ENCODE results near the gene ITIH5.
"Not testable (repeated sequence)": the region's sequence is repeated elsewhere in the genome, so short reads cannot be mapped to it uniquely, and the experiment has no call there.

ITIH5 gene

GRCh38 chr10:7701158-7701742 is 34.5 kb upstream of the ITIH5 start:
- no peak overlapping the region for H3K27ac Mint-ChIP-seq (ENCODE audit: low read depth)
- peaks cover 83% of the 10 kb centered on the region for H3K27me3 Mint-ChIP-seq
- H3K9me3 Mint-ChIP-seq = no peaks in the 10 kb centered on the region

GRCh38 chr10:7700577-7701125 is 33.9 kb upstream of the ITIH5 start:
- peaks cover 77% of the 10 kb centered on the region for H3K27me3 Mint-ChIP-seq
- H3K36me3 Mint-ChIP-seq (ENCODE audit: insufficient read depth) = no peaks in the 10 kb centered on the region
- H3K4me3 Mint-ChIP-seq = no peak overlapping the region
- DNase-seq (ENCODE audit: low spot score in 2 of 2) (no peak), ATAC-seq (replicated peaks; ENCODE audit: extremely low read depth, poor library complexity, severe bottlenecking) (no peak)
- H3K9me3 Mint-ChIP-seq = no peaks in the 10 kb centered on the region
- H3K4me1 Mint-ChIP-seq = no peaks in the 10 kb centered on the region
- H3K27ac Mint-ChIP-seq (ENCODE audit: low read depth) = no peak overlapping the region

More at GRCh38 chr10:7701158-7701742, 34.5 kb upstream of the ITIH5 start:
- no peaks in the 10 kb centered on the region for H3K4me1 Mint-ChIP-seq
- no peaks in the 10 kb centered on the region for H3K36me3 Mint-ChIP-seq (ENCODE audit: insufficient read depth)
- H3K4me3 Mint-ChIP-seq = no peak overlapping the region
- DNase-seq (ENCODE audit: low spot score in 2 of 2) (no peak), ATAC-seq (replicated peaks; ENCODE audit: extremely low read depth, poor library complexity, severe bottlenecking) (no peak)

GRCh38 chr10:7697426-7697825 is 30.7 kb upstream of the ITIH5 start:
- H3K27me3 Mint-ChIP-seq = peaks cover 54% of the 10 kb centered on the region

GRCh38 chr10:7696545-7696944 is 29.8 kb upstream of the ITIH5 start:
- H3K4me1 Mint-ChIP-seq = no peaks in the 10 kb centered on the region
- H3K4me3 Mint-ChIP-seq = no peak overlapping the region
- H3K27ac Mint-ChIP-seq (ENCODE audit: low read depth) = no peak overlapping the region
- peaks cover 46% of the 10 kb centered on the region for H3K27me3 Mint-ChIP-seq
- ATAC-seq (replicated peaks; ENCODE audit: extremely low read depth, poor library complexity, severe bottlenecking) = no peak
- DNase-seq (ENCODE audit: low spot score in 2 of 2) = no peak
- H3K36me3 Mint-ChIP-seq (ENCODE audit: insufficient read depth) = no peaks in the 10 kb centered on the region
- peaks cover 6% of the 10 kb centered on the region for H3K9me3 Mint-ChIP-seq

More at GRCh38 chr10:7697426-7697825, 30.7 kb upstream of the ITIH5 start:
- ATAC-seq (replicated peaks; ENCODE audit: extremely low read depth, poor library complexity, severe bottlenecking) = no peak
- Mint-ChIP-seq H3K4me1 (no peaks in the 10 kb centered on the region), H3K4me3 (no peak overlapping the region), H3K36me3 (ENCODE audit: insufficient read depth) (no peaks in the 10 kb centered on the region), H3K27ac (ENCODE audit: low read depth) (no peak overlapping the region), H3K9me3 (peaks cover 6% of the 10 kb centered on the region)
- no peak for DNase-seq (ENCODE audit: low spot score in 2 of 2)

- not testable (repeated sequence) for ATAC-seq (replicated peaks; ENCODE audit: extremely low read depth, poor library complexity, severe bottlenecking); H3K4me3 Mint-ChIP-seq; H3K36me3 Mint-ChIP-seq (ENCODE audit: insufficient read depth); DNase-seq (ENCODE audit: low spot score in 2 of 2); H3K9me3 Mint-ChIP-seq; H3K27ac Mint-ChIP-seq (ENCODE audit: low read depth); H3K4me1 Mint-ChIP-seq
- peaks cover 17% of the 10 kb centered on the region for H3K27me3 Mint-ChIP-seq
Measured at GRCh38 chr10:7693194-7693593, 26.4 kb upstream of the ITIH5 start.

- DNase-seq (ENCODE audit: low spot score in 2 of 2); H3K27ac Mint-ChIP-seq (ENCODE audit: low read depth); ATAC-seq (replicated peaks; ENCODE audit: extremely low read depth, poor library complexity, severe bottlenecking); H3K4me1 Mint-ChIP-seq; H3K27me3 Mint-ChIP-seq; H3K9me3 Mint-ChIP-seq; H3K36me3 Mint-ChIP-seq (ENCODE audit: insufficient read depth); H3K4me3 Mint-ChIP-seq: not testable (repeated sequence)
Measured at GRCh38 chr10:7692368-7692767, 25.6 kb upstream of the ITIH5 start.

- not testable (repeated sequence) for H3K27ac Mint-ChIP-seq (ENCODE audit: low read depth); H3K36me3 Mint-ChIP-seq (ENCODE audit: insufficient read depth); H3K9me3 Mint-ChIP-seq; DNase-seq (ENCODE audit: low spot score in 2 of 2); H3K27me3 Mint-ChIP-seq; H3K4me3 Mint-ChIP-seq; H3K4me1 Mint-ChIP-seq
- ATAC-seq (replicated peaks; ENCODE audit: extremely low read depth, poor library complexity, severe bottlenecking) = peak; percentile 19
Measured at GRCh38 chr10:7690885-7691597, 24.3 kb upstream of the ITIH5 start.

- no peak for ATAC-seq (replicated peaks; ENCODE audit: extremely low read depth, poor library complexity, severe bottlenecking)
- Mint-ChIP-seq H3K27ac (ENCODE audit: low read depth) (no peak overlapping the region), H3K4me1 (peaks cover 5% of the 10 kb centered on the region), H3K9me3 (peaks cover 6% of the 10 kb centered on the region), H3K4me3 (no peak overlapping the region), H3K36me3 (ENCODE audit: insufficient read depth) (no peaks in the 10 kb centered on the region), H3K27me3 (peaks cover 8% of the 10 kb centered on the region)
- DNase-seq (ENCODE audit: low spot score in 2 of 2) = no peak
Measured at GRCh38 chr10:7689591-7689990, 22.8 kb upstream of the ITIH5 start.

- no peaks in the 10 kb centered on the region for H3K9me3 Mint-ChIP-seq
- H3K27ac Mint-ChIP-seq (ENCODE audit: low read depth) = no peak overlapping the region
- peak; percentile 91 for ATAC-seq (replicated peaks; ENCODE audit: extremely low read depth, poor library complexity, severe bottlenecking)
- peaks cover 11% of the 10 kb centered on the region for H3K27me3 Mint-ChIP-seq
- DNase-seq (ENCODE audit: low spot score in 2 of 2) = peak; percentile 45 to 67
- H3K4me3 Mint-ChIP-seq = no peak overlapping the region
- H3K36me3 Mint-ChIP-seq (ENCODE audit: insufficient read depth) = no peaks in the 10 kb centered on the region
- peaks cover 5% of the 10 kb centered on the region for H3K4me1 Mint-ChIP-seq
Measured at GRCh38 chr10:7687228-7687907, 20.6 kb upstream of the ITIH5 start.

GRCh38 chr10:7686351-7687171 is 19.8 kb upstream of the ITIH5 start:
- Mint-ChIP-seq H3K4me3 (no peak overlapping the region), H3K4me1 (peaks cover 5% of the 10 kb centered on the region), H3K36me3 (ENCODE audit: insufficient read depth) (no peaks in the 10 kb centered on the region), H3K9me3 (no peaks in the 10 kb centered on the region), H3K27me3 (peaks cover 11% of the 10 kb centered on the region), H3K27ac (ENCODE audit: low read depth) (no peak overlapping the region)
- DNase-seq (ENCODE audit: low spot score in 2 of 2) (no peak), ATAC-seq (replicated peaks; ENCODE audit: extremely low read depth, poor library complexity, severe bottlenecking) (no peak)

- H3K4me3 Mint-ChIP-seq; H3K27ac Mint-ChIP-seq (ENCODE audit: low read depth); DNase-seq (ENCODE audit: low spot score in 2 of 2); ATAC-seq (replicated peaks; ENCODE audit: extremely low read depth, poor library complexity, severe bottlenecking); H3K4me1 Mint-ChIP-seq; H3K36me3 Mint-ChIP-seq (ENCODE audit: insufficient read depth); H3K9me3 Mint-ChIP-seq: not testable (repeated sequence)
- peaks cover 49% of the 10 kb centered on the region for H3K27me3 Mint-ChIP-seq
Measured at GRCh38 chr10:7680078-7680477, 13.3 kb upstream of the ITIH5 start.

- Mint-ChIP-seq H3K4me1 (no peaks in the 10 kb centered on the region), H3K27ac (ENCODE audit: low read depth) (no peak overlapping the region), H3K36me3 (ENCODE audit: insufficient read depth) (no peaks in the 10 kb centered on the region), H3K9me3 (no peaks in the 10 kb centered on the region), H3K27me3 (peaks cover 53% of the 10 kb centered on the region), H3K4me3 (no peak overlapping the region)
- DNase-seq (ENCODE audit: low spot score in 2 of 2) (no peak), ATAC-seq (replicated peaks; ENCODE audit: extremely low read depth, poor library complexity, severe bottlenecking) (no peak)
Measured at GRCh38 chr10:7679256-7679655, 12.5 kb upstream of the ITIH5 start.

Measured in central memory CD8-positive, alpha-beta T cell (primary cell).